RKO (cell line): ENCODE data around the gene FGF12.

Experiments used
- DNase-seq: peaks from one replicate; pipeline ENCODE4 v3.0.0-alpha.2; 2016; ENCODE audit warnings: low spot score

The FGF12 gene

DNA sequence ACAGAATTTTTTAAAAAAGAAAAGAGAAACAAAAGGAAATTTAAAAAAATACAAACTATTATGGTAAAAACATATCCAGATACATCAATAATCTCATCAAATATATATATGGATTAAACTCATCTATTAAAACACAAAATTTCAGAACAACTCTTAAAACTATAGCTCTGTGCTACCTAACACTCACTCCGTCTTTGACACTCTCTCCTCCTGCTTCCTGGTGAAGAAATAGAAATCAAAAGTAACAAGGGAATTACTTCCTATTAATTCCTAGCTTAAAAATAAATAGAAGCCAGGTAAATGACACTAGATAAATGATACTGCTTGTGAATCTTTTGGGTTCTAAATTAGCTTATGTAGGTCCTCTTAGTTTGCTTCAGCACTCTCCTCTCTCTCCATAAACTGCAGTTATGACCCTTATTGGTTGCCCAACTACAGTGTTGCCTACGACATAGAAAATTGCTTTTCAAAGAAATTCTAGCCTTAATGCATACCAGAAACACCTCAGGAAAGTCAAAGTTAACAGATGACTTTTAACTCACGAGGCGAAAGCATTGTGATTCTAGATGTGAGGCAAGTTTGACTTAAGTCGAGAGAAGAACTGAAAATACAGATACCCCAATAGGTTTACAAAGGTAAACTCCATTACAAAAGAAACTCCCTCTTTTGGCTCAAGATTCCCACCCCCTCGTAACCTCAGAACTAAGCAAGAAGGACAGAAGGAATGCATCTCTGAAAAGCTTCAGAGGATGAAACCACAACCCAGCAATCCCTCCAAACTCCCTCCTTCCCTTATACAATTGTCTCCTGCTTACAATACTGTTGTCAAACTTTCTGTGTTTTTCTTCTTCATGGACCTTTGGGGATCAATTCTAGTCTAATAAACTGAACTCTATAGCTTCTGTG is 394.7 kb downstream of the FGF12 start:
- DNase-seq = no peak

DNA sequence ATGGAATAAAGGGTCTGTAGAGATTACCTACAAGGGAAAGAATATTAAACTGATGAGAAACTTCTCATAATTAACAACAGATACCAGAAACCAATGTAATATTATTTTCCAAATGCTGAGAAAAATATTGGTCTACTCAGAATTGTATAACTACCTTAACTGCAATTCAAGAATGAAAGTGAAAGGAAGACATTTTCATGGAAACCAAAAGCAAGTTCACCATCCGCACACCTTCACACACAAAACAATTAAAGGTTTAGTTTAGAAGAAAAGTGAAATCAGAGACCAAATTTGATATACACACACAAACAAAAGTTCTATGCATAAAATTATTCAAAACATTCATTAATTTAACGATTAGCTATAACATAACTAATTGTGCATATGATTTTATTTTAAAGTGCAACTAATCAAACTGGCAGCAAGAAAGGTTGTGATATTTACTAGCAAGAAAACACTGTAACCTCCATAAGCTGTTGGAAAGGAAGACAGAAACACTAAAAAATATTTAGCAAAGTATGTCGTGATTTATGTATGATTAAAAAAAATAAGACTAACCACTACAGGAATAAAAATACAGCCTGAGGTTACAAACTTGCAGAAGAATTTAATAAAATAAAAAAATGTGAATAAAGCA is 395.5 kb downstream of the FGF12 start:
- no peak for DNase-seq

DNA sequence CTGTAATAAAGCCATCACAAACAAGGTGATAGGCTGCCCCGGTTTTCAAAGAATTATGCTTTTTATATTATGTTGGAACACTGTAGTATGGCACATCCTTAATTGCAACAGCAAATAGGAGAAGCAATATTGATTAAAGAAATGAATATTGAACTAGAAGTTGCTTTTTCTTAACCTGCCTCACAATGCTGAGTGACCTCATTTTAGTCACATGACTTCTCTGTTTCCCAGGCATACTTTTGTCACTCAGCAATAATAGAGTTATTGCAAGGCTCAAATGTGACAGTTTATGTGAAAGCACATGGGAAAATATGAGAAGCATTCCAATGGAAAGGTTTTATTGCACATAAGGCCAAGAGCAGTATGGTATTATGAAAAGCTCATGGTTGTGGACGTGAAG is 400.7 kb downstream of the FGF12 start:
- DNase-seq = no peak

DNA sequence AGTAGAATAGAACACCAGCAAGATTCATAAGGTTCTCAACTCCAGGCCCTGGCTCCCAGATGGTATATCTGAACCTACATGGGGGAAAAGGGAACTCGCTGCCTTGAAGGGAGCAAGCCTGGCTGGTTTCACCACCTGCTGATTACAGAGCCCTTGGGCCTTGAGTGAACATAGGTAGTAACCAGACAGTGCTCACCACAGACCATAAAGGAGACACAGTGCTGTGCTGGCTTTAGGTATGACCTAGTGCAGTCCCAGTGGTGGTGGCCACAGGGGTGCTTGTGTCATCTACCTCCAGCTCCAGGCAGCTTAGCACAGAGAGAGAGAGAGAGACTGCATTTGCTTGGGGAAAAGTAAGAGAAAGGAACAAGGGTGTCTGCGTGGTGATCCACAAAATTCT is 409.8 kb downstream of the FGF12 start:
- no peak for DNase-seq

DNA sequence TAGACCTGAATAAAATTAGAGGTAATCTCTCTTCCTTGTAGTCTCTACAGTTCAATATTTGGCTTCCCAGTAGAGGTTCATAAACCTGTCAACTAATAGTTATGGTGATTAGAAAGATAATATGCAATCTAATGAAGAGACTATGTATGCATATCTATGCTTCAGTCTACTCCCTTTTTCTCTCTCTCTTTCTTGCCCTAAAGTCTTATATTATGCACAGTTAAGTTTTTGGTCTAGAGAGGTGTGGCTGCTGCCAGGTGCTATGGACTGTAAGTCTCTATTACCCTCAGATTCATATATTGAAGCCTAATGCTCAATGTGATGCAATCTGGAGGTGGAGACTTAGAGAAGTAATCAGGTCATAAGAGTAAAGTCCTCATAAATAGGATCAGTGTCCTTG is 413.7 kb downstream of the FGF12 start:
- DNase-seq = no peak

DNA sequence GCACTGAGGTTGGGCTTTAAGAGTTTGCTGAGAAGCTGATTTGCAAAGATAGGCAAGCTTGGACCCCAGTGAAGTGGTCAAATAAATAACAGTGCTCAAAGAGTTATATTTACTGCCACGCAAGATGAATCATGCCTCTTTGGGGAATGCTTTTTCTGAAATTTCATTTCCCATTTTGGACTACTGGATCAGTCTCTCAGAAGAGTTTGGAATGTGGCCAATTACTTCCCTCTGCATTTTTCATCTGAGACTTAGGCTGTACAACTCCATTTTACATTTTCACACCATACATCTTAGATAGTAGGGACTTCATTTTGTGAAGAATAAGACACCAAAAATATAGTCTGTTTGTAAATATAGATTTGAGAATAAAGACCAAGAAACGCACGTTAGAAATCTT is 419.7 kb downstream of the FGF12 start:
- DNase-seq = no peak

DNA sequence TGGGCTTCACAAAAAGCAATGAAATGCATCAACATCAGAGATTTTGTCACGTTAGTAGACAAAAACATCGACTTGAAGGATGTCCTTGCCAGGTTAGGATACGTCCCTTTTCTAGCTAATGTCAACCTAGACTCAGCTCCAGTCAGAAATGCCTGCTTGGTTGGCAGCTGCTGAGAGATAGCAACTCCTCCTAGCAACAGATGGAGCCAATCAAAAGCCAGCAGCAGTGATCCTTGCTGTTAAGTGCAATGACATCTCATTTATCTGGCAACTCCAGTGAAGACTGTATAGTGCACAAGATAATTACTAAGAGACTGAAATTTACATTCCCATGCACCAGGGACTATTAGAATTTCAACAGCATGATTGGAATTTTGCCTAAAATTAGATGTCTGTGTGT is 424.1 kb downstream of the FGF12 start:
- no peak for DNase-seq

DNA sequence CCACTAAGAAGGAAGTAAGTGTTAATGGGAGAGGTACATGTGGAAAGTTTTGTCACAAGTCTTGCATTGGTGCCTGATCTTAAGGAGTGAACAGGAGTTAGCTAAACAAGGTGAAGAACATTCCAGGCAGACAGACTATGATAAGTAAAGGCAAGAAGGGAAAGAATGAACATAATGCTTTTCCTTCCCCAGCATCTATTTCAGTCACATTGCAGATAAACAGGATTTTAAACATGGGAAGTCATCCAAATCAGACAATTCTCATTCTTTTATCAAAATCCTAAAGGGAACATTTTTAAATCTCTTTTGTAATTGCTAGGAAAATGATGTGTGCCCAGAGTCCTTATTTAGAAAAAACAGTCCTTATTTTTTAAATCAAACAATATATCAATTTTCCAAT is 424.6 kb downstream of the FGF12 start:
- no peak for DNase-seq

DNA sequence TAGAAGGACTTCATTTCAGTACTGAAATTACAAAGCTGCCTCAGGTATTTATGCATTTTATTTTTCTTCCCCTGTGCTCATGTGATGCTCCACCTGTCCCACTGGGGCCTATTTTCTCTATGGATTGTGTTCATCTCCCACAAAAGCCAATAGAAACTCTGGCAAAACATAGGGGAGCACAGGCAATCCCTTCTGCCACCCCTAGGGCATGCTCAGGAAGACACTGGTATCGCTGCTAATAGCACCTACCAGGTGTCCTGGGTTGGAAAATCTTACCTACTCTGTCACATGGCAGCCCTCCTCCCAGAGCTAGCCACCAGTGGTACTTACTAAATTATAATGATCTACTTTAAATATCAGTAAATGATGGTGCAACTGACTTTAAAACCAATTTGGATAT is 427.4 kb downstream of the FGF12 start:
- DNase-seq = no peak

DNA sequence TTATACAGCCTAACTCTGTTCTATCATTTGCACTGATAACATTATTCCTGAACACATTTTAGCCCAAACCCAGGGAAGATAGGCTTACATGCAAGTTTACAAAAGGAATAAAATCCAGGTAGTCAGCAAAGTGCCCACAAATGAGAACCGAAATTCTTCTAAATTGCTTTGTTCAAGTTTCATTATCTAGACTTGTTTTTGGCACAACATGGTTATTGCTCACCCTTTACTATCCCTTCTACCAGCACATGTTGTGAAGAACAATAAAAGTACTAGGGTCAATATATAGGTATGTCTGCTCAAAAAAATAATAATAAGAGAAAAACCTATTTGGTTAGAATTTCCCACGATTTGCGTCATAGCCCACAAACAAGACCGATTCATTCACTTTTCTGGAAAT is 430.5 kb downstream of the FGF12 start:
- DNase-seq = no peak

DNA sequence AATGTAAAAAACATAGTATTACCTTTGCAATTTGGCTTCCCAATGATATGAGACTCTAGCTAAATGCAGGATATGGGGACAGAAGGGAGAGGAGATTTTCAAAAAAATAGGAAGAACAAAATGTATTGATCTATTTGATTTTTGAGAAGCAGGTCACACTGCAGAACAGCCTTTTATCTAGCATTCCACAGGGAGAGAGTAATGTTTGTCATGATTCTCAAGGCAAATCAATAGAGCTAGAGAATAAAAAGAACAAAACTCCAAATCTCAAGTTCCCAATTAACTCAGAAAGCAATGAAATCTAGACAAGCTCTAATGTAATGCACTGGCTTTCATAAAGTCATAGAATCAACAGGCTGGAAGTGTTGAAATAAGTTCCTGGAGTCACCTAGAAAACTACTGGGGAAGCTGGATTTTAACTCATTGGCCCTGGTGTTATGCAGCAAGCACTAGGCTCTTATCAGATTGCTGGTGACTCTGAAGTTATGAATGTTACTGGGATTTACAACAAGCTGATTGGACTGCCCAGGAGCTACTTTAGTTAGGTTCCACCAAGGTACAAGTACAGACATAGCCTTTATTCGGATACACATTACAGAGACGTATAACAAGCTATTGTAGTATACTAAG is 442.8 kb downstream of the FGF12 start:
- DNase-seq = no peak

DNA sequence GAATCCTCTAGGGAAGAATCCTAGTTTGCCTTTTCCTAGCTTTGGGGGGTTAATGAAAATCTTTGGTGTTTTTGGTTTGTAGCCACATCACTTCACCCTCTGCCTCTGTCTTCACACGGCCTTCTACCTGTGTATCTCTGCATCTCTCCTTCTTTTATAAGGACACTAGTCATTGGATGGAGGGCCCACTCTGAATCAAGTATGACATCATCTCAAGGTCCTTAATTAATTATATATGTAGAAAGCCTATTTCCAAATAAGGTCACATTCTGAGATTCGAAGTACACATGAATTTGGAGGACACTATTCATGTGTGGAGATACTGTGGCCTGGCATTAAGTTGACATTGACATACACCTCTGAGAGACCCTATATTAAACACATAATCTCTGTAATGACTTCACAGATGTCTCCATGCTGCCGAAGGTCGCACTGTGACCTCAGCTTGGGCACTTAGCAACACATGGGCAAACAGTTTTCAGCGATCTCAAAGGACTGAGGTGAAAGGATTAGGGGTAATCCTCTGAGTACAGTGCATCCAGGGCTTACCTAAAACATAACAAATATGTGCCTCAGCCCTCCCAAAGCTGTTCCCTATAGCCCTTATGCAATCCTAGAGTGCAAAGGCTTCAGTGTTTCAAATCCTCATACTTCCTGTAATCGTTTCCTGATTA is 446.0 kb downstream of the FGF12 start:
- DNase-seq = no peak

DNA sequence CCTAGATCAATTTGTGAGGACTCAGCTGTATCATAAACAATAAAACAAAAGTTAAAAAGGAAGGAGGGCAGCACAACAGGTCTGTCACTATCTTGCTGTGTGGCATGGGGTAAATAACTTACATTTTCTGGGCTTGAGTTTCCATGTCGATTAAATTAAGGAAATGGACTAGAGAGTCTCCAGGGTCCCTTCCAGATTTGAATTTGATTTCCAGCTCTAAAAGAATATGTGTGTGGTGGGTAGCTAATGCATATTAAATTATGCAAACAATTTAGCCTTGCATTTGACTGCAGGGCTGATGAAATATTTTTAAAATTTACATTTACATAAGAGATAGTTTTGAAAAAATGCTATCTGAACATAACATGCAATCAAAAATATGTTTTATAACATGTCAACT is 447.7 kb downstream of the FGF12 start:
- DNase-seq = no peak

DNA sequence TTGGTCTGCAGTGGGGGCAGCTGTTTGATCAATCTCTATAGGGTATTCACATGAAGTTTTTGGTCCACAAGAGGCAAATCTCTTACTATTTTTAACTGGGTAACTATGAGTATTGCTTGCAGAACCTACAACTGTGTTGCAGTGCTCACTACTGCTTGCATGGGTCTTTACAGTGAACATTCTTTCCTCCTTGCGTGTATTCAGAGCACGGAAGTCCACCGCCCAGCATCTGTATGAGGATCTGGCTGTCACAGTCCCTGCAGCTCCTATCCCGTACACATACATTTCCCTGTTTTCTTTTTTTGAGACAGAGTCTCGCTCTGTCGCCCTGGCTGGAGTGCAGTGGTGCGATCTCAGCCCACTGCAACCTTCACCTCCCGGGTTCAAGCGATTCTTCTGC is 449.9 kb downstream of the FGF12 start:
- no peak for DNase-seq

DNA sequence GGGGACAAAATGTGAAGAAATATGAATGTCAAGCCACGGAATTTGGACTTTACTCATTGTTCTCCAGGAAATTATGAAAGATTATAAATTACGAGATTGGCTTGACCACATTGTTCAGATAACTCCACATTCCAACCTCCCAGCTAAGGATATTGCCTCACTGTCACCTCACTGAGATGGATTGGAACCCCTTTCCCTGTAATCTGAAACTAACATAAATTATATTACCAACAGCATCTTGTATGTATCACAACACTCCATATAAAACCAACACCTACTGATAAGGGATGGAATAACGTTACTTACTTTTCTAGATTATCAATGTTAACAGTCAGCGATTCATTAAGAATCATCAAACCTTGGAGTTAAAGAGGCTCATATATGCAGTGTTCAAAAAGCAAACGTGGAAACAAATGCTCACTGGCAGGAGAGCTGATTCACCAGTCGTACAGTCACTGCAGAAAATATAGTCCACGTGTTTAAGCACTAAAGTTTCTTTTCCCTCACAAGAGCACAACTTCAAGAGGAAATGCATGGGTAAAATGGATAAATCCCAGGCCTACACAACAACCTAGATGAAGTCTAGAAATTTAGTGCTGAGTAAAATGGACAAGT is 451.5 kb downstream of the FGF12 start:
- no peak for DNase-seq

DNA sequence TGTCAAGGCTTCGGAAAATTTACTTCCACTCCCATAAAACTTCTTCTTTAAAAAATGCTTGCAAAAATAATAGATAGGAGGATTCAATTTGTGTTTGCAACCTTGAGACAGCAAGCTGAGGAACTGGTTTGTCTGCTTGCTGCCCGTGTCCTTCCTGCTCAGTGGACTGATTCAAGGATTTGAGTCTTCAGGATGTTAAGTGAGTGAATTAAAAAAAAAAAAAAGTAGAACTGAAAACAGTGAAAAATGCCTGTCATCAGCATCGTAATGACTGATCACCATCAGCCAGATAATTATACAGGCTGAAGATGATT is 453.7 kb downstream of the FGF12 start:
- DNase-seq = no peak

DNA sequence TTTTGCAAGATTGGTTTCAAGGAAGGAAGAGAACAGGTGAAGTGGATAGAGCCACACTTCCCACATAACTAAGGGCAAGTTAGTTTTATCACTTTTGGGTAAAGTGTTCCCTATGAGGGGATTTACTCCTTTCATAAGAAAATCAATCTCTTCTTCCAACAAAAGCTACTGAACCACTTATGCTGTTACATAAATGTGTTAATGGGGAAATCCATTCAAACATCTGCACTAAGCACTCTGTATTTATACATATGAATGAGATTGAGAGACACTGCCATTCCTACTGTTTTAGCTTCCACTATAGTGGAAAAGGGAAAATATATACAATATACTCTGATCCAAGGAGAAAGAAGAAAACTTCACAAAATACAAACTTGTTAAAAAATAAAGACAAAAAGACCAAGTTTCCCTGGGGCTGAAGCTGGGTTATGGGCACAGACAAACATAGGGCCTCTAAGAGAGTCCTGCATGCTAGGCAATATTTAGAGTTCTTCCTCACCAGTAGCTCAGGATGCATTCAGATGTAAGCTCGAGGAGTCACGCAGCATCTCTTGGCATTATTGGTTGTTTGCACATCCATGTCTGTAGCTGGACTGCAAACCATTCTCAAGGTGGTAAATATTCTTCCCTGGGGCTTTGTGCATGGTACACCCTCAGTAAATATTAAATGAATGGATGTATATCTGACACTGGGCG is 454.2 kb downstream of the FGF12 start:
- DNase-seq = no peak

DNA sequence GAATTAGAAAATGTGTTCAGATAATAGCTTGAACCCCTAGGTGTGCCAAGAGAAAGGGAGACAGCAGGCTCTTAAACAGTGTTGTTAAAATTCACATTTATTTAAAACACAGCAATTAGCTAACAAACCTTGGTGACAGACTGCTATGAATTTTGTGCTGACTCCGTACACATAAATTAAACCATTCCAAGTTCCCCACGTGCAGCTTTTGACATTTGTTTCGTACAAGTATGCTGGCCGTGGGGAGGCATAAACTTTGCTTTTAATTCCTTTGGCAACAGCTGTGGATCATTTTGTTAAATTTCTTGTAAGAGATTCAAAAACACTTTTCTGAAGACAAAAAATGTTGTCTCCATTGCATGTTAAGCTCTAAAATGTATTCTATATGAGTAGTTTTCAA is 465.3 kb downstream of the FGF12 start:
- DNase-seq = no peak

DNA sequence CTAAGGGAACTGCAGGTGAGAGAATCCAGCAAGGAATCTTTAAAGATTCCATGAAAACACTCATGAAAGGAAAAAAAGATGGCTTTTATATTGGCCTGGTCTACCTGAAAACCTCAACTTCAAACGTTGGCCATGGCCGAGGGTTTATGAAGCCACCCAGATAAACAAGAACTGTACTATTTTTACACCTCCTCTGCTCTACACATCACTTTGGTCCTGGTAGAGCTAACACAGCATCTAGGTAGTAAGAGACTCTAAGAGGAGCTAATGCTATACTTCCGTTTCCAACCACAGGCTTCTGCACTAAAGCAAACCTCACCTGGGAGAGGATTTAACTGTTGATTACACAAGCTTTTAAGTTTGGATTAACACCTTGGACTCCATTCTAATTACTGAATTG is 466.2 kb downstream of the FGF12 start:
- no peak for DNase-seq

DNA sequence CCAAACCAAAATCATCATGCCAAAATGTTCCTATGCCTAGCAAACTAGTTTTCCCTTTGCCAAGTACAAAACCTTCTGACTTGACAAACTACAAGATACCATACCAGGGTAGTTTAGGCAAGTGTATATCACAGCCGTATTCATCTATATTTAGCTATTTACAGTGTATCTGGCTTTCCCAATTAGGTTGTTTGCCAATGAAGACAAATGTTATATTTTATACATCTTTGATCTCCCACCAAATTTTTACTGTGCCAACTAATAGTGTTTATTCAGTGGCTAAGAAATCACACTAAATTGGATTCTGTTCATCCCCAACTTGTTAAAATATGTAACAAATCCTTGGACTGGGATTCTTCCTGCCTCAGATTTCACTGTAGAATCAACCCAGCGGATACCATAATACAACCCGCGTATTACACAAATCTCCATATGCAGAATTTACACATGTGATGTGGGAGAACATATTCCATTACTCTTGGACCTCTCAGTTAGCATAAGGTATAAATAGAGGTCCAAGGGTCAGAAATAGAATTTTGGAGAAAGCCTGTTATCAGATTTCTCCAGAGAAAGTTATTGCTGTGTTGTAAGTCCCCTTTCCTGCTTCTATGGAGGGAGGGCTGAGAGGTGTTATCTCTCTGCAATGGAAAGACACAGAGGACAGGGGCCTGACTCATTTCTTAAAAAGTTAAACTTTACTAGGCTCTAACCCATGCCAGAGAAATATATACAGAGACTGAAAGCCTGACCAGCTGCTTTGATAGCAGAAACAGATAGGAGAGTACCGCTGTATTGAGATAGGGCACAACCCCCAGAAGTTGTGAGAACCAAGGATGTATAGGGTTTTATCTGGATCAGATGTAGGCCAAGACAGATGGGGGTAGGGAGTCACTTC is 467.0 kb downstream of the FGF12 start:
- no peak for DNase-seq

DNA sequence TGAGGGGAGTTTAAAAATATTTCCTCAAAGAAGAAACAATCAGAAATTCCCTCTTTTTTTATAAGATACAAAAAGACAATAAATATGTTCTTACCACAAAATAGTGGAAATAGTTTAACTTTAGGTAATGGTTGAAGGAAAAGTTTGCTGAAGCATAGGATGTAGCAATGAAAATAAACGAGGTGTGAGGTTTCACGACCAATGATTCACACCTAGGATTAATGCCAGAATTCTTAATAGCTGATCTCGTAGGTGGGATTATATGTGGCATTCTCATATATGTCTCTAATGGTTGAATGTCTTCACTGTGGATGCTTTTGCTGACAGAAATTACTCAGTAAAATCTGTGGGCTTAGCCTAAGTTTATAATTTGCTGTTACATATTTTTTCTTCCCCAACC is 467.7 kb downstream of the FGF12 start:
- no peak for DNase-seq
